Activated T-cell treated with anti-CD3 and anti-CD28 coated beads for 48 hours (primary cell): ENCODE results near the gene MIPOL1.
A peak's percentile ranks its signal among the peaks of the same experiment; 100 is the strongest.

ENCODE experiments used
- DNase-seq: peaks from one replicate; pipeline ENCODE4 v3.0.0-alpha.2; 2020; ENCODE audit warnings: low read depth

Gene MIPOL1

DNA sequence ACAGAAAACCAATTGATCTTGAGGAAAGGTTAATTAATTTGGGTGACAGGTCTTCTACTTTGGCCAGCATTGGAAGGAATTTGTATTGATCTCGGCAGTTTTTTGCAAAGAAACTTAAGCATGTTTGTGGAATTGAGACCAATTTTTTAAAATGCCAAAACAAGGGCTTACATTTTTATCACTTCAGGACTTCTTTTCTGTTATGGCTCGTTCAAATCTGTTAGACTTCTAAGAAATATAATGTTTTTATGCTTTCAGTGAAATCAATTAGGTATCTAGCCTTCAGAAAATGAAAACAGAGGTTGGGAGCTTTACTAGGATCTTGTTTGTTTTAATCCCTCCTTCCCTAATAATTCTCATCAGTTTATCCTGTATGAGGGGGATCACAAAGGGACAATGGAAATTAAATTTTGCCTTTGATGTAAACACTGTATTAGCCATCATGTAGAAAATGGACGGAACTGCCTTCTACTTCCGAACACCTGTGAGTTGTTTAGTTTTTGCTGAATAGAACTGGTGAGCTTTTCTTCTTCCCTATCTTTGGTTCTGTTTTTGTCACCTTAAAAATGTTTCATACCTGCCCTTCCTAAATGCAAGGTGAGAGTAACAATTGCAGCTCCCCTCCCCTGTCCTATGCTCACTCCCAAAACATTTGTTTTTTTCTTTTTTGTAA lies 389.5 kb downstream of the MIPOL1 start:
- no peak for DNase-seq

DNA sequence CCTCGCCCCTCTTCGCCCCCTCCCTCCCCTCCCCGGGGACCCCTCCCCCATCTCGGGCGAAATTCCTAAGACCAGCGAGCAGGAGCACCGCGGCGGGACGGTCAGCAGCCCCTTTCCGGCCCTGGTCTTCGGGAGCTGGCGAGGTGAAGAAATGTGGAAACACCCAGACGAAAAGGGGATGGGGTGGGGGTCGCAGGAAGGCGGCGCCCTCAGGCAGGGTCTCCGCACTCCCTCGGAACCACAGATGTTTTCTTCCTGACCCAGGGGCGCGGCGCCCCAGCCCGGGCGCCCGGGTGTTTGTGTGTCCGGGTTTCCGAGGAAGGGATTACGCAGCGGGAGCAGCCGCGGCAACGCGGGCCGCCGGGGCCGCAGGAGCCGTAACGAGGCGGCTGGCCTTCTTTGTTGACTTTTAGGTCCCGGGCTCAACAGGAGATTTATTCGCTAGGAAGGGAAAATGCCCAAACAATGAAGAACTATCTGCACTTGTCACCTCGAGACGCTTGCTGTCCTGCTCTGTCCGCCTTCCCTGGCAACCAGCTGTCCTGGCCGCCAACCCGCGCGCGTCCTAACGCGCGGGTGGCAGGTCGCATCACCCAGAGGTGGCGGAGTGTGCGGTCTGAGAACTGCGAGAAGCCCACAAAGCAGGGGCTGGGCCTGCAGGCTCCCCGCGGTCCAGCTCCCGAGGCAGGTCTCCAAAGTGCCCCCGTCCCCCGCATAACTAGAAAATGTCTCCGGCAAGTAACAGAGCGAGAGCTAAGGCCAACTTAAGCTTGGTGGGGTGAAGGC lies 390.3 kb downstream of the MIPOL1 start:
- no peak for DNase-seq

DNA sequence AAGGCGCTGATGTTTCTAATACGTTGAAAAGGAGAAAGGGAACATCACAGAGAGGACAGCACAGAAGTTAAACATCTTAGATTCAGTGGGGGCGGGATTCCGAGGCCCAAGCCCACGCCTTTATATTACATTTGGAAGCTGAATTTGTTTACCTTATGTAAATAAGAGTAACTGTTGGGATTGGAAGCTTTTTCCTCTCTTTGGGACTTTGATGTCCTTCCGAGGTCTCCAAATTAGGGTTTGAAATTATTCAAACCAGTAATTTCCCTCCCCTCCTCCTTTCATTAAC lies 390.9 kb downstream of the MIPOL1 start:
- no peak for DNase-seq

DNA sequence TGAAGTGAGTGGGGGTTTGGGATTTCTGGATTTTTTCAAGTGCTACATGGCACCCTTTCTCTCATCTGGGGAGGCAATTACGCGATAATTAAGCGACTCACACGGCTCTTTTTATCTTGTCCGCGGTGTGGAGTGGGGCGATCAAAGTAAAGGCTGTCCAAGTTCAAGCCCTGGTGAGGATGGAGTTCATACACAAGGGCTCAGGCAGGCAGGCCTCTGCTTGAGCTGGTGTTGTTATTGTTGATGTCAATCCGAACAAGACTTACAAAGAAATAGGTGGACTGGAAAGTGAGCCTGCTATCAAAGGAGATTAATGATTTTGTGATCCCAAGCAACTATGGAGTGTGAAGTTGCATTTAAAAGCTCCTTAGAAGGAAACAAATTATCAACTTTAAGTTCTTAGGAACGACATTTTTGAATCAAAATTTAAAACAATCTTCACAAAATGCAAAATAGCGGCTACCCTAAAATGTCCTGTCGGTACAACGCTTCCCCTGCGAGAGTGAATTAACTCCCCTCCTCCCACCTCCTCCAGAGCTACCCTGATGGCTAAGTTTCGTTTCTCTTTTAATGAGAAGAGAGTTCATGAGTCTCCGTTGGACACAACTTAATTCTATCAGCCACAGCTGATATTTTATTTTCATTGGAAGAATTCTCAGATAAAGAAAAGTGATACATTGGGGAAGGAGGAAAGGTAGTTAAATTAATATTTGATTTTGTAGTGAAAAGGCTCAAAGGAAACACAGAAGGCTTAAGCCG lies 391.4 kb downstream of the MIPOL1 start:
- no peak for DNase-seq

DNA sequence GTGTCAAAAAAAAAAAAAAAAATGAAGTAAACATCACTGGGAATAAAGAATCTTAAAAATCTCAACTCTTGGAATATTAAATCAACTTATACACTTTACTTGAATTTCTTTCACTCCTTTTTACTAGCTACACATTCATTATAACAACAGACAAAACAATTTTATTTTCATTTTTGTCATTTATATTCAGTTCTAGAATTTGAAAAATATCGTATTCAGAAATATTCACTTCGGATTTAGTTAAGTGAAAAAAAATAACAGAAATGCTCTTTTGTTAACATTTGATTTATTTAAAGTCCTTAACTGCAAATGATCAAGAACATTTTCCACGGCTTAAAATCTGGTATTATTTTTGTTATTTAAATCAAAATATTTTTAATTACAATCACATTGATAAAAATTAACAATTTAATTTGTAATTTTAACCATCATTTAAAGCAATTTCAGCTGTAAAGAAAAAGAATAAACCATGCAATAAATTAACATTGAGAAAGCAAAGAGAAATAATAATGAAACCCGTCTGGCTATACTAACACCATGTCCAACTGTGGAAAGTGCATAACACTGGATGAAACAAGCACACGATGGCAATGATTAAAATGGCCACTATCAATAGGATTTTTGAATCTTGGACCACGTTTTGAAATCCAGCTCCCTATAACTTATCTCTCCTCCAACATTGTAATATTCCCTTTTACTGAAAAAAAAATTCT lies 392.1 kb downstream of the MIPOL1 start:
- DNase-seq = no peak

DNA sequence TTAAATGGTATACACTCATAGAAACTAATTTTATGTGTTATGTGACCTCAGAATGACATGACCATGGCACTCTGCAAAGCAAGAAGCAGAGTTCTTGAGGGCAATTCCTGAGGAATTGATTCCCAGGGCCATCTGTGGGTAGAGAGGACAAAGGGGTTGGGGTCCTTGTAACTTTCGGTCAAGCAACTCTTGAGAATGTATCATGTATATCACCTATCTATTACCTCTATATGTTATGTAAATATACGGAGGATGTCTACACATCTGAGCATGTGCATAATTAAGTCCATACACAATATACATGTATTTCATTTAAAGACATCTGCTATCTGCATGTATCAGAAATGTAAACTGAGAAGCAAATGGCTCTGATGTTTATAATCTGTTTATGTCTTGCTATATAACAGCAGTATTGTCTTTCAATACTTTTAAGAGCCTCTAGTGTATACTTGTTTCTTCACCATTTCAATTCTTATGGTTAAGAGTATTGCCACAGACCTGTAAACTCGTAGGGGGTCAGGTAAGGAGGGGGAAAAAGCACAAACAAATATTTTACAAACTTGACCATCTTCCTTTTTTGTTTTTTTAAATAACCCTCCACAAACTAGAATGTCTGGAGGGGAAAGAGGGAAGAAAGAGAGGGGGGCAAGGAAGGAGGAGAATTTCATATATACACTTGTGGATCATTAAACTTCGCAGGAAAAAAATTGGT lies 392.8 kb downstream of the MIPOL1 start:
- no peak for DNase-seq

DNA sequence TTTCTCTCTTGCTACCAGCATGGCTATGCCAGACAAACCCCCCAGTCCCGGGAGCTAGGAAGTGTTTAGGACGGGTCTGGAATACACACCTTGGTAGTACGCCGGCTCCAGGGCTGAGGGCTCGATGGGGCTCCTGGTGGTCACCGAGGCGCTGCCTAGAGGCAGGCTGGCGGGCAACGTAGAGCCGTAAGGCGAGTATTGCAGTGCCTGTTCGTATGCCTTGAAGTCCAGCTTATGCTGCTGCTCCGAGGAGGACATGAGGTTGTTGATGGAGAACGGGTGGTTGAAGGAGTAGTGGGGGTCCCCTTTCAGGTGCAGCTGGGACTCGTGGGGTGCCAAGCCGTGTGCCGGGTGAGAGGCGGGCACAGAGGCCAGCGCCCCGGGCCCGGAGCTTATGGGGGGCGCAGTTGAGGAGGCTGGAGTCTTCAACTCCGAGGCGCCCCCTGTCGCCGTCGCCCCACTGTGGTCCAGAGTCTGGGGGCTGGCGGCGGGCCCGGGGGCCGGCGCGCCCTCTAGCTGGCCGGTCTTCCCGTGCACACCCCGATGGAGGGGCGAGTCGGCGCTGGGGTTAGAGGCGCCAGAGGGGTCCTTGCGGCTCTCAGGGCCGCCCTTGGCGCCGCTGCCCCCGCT lies 393.7 kb downstream of the MIPOL1 start:
- no peak for DNase-seq

DNA sequence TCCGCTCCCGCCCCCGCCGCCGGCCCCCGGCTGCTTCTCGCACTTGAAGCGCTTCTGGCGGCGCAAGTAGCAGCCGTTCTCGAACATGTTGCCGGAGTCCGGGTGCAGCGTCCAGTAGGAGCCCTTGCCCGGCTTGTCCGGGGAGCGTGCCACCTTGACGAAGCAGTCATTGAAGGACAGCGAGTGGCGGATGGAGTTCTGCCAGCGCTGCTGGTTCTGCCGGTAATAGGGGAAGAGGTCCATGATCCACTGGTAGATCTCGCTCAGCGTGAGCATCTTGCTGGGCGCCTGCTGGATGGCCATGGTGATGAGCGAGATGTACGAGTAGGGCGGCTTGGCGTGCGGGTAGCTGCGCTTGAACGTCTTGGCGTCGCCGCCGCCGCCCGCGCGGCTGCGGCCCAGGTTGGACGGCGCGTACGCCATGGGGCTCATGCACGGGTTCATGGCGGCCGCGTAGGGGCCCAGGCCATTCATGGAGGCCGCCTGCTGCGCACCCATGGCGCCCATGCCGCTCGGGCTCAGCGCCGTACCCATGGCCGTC lies 394.3 kb downstream of the MIPOL1 start:
- DNase-seq = no peak

DNA sequence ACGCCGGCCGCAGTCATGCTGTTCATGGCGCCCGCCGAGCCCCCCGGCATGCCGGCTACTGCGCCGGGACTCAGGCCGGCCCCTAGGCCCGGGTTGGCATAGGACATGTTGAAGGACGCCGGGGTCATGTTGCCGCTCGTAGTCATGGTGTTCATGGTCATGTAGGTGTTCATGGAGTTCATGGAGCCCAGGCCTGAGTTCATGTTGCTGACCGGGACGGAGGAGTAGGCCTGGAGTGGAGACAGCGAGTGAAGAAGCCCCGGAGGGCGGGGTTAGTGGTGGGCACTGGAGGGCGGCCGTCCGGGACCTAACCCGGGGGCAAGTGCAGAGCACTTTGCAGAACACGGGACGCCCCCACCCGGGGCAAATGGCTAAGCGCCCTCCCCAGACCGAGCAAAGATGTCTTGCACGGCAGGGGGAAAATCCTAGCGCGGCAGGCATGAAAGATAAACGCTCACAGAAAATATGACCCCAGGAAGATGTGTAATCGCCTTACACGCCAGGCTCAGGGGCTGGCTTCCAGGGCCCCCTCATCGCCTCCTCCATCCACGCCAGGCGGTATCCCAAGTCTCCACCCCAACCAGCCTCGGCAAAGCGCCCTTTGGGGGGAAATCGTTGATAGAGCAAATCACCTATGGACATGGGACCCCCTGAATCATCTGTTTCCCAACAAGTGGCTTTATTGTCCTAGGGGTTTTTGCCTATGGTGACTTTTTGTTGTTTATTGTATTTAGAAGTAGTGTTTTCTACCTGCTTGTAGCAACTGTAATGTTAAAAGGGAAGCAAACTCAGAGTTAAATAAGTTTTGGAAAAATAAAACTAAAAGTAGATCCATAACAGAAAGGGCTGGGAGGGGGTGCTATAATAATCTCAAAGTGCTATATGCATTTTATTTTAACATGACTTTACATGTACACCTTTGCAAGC lies 395.0 kb downstream of the MIPOL1 start:
- DNase-seq = no peak

DNA sequence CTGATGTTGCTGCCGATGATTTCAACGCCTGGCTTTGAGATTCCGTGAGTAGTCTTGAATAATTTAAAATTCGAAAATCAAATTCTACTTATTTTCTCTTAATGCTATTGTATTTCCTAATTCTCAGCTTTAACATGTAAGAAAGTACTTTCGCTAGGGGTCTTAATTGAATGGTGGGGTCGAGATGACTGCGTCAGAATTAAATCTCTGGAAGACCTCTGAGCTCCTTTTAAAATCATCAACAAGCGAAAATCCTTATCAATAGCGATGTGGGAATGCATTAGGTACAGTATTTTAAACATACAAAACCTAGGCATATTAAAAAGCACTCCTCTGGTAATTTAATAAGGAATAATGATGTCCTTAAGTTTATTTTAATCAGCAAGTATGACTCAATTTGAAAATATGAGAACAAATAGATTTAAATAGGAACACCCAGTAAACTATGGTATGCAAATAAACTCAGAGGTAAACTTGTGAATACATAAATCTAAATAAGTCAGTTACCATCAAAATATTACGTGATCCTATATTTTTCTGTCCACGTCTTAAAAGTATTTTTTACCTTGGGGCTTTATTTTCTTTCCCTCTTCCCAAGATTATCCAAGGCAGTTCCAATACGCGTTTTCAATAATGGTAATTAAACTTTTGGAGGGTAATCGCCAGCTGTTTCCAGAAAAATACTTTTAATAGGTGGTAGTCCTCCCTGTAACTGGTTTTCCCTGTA lies 395.9 kb downstream of the MIPOL1 start:
- DNase-seq = no peak

DNA sequence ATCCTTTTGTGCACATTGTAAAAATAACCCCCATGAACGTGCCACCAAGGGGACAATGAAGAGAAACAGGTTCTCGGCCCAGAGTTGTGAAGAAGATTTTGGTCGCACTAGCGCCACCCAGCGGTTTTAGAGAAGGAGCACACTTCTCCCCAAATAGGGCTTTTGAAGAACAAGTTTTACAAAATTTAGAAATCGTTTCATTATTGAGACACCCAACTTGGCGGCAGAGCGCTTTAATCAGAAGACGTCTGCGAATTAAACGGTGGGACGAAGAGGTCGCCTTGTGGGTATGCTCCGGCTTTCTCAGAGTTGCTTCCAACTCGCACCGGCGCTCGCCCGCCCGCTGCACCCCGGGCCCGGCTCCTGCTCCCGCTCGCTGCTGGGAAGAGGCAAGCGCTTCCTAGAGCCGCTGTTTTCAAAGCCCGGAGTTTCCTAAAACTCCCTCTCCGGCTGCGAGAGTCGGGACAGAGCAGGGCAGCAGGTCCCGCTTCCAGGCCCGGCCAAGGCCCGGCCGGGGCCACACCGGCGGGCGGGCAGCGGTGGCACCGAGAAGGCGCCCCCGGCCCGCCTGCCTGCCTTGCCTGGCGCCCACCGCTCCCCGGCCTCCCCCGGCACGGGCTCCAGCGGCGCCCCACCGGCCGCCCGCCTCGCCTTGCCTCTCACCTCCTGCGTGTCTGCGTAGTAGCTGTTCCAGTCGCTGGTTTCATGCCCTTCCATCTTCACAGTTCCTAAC lies 396.7 kb downstream of the MIPOL1 start:
- DNase-seq = no peak

DNA sequence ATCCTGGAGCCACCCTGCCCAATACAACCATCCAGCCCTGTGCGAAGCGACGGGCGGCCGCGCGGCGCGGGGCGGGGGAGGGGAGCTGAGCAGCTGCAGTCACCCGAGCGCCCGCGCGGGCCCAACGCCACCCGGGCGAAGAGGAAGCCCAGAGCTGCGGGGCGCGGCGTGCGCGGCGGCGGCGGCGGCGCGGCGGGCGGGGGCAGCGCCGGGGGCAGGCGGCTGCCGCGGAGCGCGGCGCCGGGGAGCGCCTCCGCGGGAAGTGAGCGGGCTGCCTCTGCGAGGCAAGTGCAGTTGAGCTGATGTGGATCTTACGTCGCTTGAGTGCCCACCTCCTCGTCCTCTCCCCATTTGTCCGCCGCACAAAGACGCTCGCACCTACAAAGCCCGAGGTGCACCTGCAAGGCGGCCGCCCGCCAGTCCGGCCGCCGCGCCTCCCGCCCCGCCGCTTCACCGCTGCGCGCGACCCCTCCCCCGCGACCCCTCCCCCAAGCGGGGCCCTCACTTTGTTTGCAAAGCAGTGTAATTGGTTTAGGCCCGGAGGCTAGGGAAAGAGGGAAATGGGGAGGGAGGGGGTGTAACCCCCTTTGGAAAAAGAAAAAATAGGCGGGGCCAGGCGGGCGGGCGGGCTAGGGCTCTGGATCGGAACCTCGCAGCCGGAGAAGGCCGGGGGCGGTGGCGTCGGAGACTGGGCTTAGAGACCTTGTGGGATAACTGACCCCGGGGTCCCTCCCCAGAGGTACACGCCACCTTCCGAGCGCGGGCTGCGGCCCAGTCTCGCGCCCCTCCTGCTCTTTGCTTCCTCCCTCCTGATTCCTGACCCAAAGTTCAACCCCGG lies 397.5 kb downstream of the MIPOL1 start, which contains the start of the genes FOXA1 and TTC6:
Gene FOXA1 (minus strand): TSS at position 279 of the 838 bp plus-strand sequence. CDS start 277 bp downstream, at position 2.
Gene TTC6 (plus strand): TSS at position 659 of the 838 bp plus-strand sequence. CDS start 26,436 bp downstream, outside the sequence.
- no peak for DNase-seq

DNA sequence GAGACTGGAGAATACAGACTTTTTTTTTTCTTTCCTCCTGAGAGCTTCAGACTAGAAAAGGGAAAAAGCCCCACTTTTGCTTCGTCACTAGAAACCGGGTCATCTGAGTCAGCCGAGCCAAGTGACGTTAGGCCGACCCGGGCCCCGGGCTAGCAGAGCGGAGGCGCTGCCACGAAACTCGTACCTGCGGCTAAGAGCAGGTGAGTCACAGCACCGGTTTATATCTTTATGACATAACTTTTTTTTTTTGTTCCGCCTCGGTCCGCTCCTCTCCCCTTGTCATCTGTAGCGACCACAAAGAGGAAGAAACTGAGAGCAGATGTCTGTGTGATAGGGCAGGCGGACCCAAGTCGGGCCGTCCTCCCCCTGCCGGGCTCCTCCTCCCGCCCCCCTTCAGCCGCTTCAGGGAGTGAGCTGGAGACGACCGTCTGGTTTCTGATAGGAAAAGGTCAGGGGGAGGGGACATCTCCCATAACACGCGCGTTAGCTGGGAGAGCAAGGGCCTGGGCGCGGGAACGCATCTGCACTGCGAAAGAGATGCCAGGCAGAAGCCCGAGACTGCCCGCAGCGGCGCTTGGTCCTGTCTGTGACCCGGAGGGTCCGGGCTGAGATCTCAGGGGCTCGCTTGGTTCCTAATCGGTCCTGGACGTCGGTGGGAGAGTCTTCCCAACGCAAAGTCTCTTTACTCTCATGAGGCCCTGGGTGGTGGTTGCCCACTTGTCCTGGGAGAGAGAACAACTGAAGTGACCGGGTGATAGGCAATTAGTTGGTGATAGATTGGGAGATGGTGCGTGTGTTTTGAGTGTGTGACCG lies 398.3 kb downstream of the MIPOL1 start:
- peak; percentile 66 for DNase-seq

DNA sequence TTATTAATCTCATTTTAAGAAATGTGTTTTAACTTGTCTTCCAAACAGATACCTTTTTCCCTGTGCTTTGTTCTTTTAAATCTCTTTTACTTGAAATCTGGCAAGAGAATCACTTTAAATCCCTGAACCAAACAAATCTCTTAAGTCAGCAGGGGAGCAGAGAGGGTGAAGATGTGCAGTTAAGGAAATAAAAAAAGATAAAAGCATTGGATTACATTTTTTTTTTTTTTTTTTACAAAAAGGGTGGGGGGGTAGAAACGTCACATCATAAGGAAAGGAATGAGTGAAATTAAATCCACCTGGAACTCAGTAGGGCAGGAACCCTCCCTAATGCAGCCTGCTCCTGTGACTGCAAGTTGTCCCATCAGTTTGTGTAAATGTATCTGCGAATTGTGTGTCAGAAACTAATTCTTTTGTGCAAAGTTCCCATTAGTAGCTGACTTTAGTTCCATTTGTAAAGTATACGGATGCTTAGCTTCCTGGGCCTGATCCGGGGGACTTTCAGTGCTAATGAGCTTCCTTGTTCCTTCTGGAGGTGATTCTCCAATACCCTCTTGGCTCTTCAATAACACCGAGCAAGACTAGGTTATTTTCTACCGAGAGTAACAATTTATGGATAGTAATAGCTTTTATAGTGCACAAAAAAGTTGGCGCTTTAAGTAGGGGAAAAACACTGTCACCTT lies 399.2 kb downstream of the MIPOL1 start:
- DNase-seq = no peak

DNA sequence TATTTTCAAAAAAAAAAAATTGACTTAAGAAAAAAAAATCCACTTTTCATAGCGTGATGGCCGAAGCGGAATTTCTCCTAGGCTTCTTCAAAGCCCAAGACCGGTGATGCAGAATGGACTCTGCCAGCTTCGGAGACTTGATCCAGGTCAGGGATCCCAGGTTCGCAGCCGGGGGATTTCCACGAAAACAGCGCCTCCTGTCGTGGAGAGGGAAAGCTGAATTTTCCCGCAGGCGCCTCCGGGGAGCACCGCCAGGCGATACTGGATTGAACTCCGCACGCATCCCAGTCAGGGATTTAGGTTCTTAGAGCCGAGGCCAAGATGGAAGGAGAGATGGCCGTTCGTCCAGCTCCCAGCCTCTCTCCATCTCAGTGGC lies 399.8 kb downstream of the MIPOL1 start:
- no peak for DNase-seq
